Measurements from ENCODE around the gene HMG20A. TPM values are rescaled to one million over a fixed set of nuclear protein-coding genes. Genes with fewer than 3 reads are reported as not detected.

Gene HMG20A
- polyA plus RNA-seq, 3 donors = 11.6 to 26.4 (median 17.7) TPM

- intact Hi-C loops (cut with micrococcal nuclease) = no loop called here
- Histone ChIP-seq H4K20me1 (ENCODE audit: insufficient read depth, low read length) (no peaks in the 10 kb centered on the region), H3K36me3 (replicated peaks in 1 of 2; ENCODE audit: control insufficient read depth in 1 of 2, insufficient read depth in 2 of 2, low read length in 2 of 2) (peaks cover 57 to 99% of the 10 kb centered on the region in 2 donors), H3K27ac (ENCODE audit: low read depth in 1 of 2, low read length in 2 of 2) (no peak overlapping the region), H3K4me2 (replicated peaks; ENCODE audit: extremely low read depth, low read length, poor library complexity, severe bottlenecking) (no peak overlapping the region), H3K4me3 (replicated peaks in 1 of 3; ENCODE audit: low read depth in 2 of 3, low read length in 3 of 3) (no peak overlapping the region), H3K9ac (ENCODE audit: insufficient read depth, low read length, poor library complexity, severe bottlenecking) (no peak overlapping the region), H3K4me1 (ENCODE audit: control insufficient read depth in 1 of 2, insufficient read depth in 2 of 2, low read length in 2 of 2) (no peaks in the 10 kb centered on the region), H3K79me2 (ENCODE audit: insufficient read depth, low read length) (no peaks in the 10 kb centered on the region), H3K9me3 (replicated peaks in 1 of 2; ENCODE audit: control insufficient read depth in 1 of 2, insufficient read depth in 1 of 2, low read length in 2 of 2) (no peaks in the 10 kb centered on the region), H2AFZ (ENCODE audit: insufficient read depth, low read depth, low read length, poor library complexity, severe bottlenecking) (no peak overlapping the region), H3K27me3 (ENCODE audit: control insufficient read depth in 2 of 2, insufficient read depth in 2 of 2, low read length in 2 of 2) (no peaks in the 10 kb centered on the region)
- TF ChIP-seq CTCF (IDR thresholded peaks at IDR 0.05) = no peak
- WGBS (ENCODE audit: insufficient coverage) = no CpG with 5 or more reads among the region's 3 CpGs
- Mint-ChIP-seq H3K27me3 (ENCODE audit: low read depth in 3 of 3) (no peaks in the 10 kb centered on the region), H3K36me3 (peaks cover 72 to 88% of the 10 kb centered on the region in 2 donors), H3K4me1 (peaks cover 4% of the 10 kb centered on the region), H3K9me3 (no peaks in the 10 kb centered on the region), H3K27ac (no peak overlapping the region), H3K4me3 (no peak overlapping the region)
- DNase-seq = no peak
Observed at GRCh38 chr15:77479015-77479414, 58.3 kb downstream of the HMG20A start.

DNA sequence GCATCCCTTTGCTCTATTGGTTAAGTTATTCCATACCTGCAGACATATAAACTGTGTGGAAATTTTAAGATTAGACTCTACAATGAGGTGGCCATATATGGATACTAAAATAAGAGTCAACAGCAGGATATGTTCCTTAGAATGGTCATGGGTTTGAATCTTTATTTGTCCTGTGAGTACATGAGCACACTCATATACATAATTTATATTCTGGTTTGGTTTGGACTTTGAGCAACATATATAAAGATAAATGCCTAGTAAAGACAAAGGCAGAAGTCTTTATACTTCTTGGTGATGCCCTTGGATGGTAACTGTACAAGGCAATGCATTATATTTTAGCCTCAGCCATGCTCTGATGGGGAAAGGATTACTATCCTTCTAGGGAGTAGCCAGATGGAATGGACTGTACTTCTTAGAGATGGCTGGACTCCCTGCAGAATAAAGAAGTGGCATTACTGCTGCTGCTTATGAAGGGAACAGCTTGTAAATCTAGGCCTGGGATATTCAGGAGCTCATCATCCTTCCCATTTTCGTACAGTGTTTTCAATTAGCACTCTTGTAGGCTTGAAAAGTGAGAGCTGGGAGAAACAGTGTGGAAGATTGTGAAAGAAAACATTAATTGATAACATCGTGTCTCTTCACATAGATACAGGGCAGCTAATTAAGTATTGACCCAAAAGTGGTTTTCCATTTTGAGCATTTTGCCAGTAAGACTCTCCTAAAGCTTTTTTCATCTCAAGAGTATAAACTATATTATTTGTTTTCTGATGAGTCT, 60.4 kb downstream of the HMG20A start:
- intact Hi-C loops (cut with micrococcal nuclease) = no loop called here
- H3K36me3 Mint-ChIP-seq = peaks cover 77 to 87% of the 10 kb centered on the region in 2 donors

More for the DNA sequence above, 60.4 kb downstream of the HMG20A start:
- peaks cover 4% of the 10 kb centered on the region for H3K4me1 Mint-ChIP-seq
- no peak for DNase-seq
- Histone ChIP-seq H2AFZ (ENCODE audit: insufficient read depth, low read depth, low read length, poor library complexity, severe bottlenecking) (no peak overlapping the region), H3K79me2 (ENCODE audit: insufficient read depth, low read length) (no peaks in the 10 kb centered on the region), H3K27me3 (ENCODE audit: control insufficient read depth in 2 of 2, insufficient read depth in 2 of 2, low read length in 2 of 2) (no peaks in the 10 kb centered on the region), H3K9me3 (replicated peaks in 1 of 2; ENCODE audit: control insufficient read depth in 1 of 2, insufficient read depth in 1 of 2, low read length in 2 of 2) (no peaks in the 10 kb centered on the region), H4K20me1 (ENCODE audit: insufficient read depth, low read length) (no peaks in the 10 kb centered on the region), H3K4me1 (ENCODE audit: control insufficient read depth in 1 of 2, insufficient read depth in 2 of 2, low read length in 2 of 2) (no peaks in the 10 kb centered on the region), H3K27ac (ENCODE audit: low read depth in 1 of 2, low read length in 2 of 2) (no peak overlapping the region), H3K4me3 (replicated peaks in 1 of 3; ENCODE audit: low read depth in 2 of 3, low read length in 3 of 3) (no peak overlapping the region), H3K9ac (ENCODE audit: insufficient read depth, low read length, poor library complexity, severe bottlenecking) (no peak overlapping the region), H3K4me2 (replicated peaks; ENCODE audit: extremely low read depth, low read length, poor library complexity, severe bottlenecking) (no peak overlapping the region), H3K36me3 (replicated peaks in 1 of 2; ENCODE audit: control insufficient read depth in 1 of 2, insufficient read depth in 2 of 2, low read length in 2 of 2) (peaks cover 71 to 94% of the 10 kb centered on the region in 2 donors)
- H3K27me3 Mint-ChIP-seq (ENCODE audit: low read depth in 3 of 3) = peaks cover 0 to 1% (median 0%) of the 10 kb centered on the region in 3 donors
- TF ChIP-seq CTCF (IDR thresholded peaks at IDR 0.05) = no peak
- WGBS (ENCODE audit: insufficient coverage) = 83% methylated on average over 1 of the region's 2 CpGs
- no peak overlapping the region for H3K4me3 Mint-ChIP-seq
- H3K9me3 Mint-ChIP-seq = no peaks in the 10 kb centered on the region
- no peak overlapping the region for H3K27ac Mint-ChIP-seq

Measured in CD14-positive monocyte (primary cell).